Neural cell (in vitro differentiated cells): ENCODE measurements around the gene MN1.

Experiments
- EP300 ChIP-seq: fragments of 450-650 bp; conservative IDR thresholded peaks from 2 replicates; pipeline ENCODE4 v1.6.1; 2014; ENCODE audit warnings: antibody characterized with exemption, mild to moderate bottlenecking, moderate library complexity; ENCODE audit not compliant: poor library complexity, severe bottlenecking
- POLR2AphosphoS5 ChIP-seq: IDR thresholded peaks from 2 replicates; pipeline ENCODE4 v1.6.1; 2012
- TAF1 ChIP-seq: IDR thresholded peaks from 2 replicates; pipeline ENCODE4 v1.6.1; 2012; ENCODE audit warnings: low read depth
- TF ChIP-seq, protein P1 (sequence below): fragments of 450-650 bp; IDR thresholded peaks from 2 replicates; pipeline ENCODE4 v1.5.1; 2014; ENCODE audit warnings: antibody characterized with exemption, mild to moderate bottlenecking, moderate library complexity; ENCODE audit not compliant: poor library complexity, severe bottlenecking
- TF ChIP-seq, protein P2 (sequence below): IDR thresholded peaks from 2 replicates; pipeline ENCODE4 v1.6.1; 2012; ENCODE audit warnings: borderline replicate concordance

GRCh38 chr22:27842669-27843431 is 41.3 kb upstream of the MN1 start:
- TF ChIP-seq, protein P1, sequence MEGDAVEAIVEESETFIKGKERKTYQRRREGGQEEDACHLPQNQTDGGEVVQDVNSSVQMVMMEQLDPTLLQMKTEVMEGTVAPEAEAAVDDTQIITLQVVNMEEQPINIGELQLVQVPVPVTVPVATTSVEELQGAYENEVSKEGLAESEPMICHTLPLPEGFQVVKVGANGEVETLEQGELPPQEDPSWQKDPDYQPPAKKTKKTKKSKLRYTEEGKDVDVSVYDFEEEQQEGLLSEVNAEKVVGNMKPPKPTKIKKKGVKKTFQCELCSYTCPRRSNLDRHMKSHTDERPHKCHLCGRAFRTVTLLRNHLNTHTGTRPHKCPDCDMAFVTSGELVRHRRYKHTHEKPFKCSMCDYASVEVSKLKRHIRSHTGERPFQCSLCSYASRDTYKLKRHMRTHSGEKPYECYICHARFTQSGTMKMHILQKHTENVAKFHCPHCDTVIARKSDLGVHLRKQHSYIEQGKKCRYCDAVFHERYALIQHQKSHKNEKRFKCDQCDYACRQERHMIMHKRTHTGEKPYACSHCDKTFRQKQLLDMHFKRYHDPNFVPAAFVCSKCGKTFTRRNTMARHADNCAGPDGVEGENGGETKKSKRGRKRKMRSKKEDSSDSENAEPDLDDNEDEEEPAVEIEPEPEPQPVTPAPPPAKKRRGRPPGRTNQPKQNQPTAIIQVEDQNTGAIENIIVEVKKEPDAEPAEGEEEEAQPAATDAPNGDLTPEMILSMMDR: no peak
- TF ChIP-seq TAF1 (no peak), EP300 (no peak), POLR2AphosphoS5 (no peak)
- TF ChIP-seq, protein P2, sequence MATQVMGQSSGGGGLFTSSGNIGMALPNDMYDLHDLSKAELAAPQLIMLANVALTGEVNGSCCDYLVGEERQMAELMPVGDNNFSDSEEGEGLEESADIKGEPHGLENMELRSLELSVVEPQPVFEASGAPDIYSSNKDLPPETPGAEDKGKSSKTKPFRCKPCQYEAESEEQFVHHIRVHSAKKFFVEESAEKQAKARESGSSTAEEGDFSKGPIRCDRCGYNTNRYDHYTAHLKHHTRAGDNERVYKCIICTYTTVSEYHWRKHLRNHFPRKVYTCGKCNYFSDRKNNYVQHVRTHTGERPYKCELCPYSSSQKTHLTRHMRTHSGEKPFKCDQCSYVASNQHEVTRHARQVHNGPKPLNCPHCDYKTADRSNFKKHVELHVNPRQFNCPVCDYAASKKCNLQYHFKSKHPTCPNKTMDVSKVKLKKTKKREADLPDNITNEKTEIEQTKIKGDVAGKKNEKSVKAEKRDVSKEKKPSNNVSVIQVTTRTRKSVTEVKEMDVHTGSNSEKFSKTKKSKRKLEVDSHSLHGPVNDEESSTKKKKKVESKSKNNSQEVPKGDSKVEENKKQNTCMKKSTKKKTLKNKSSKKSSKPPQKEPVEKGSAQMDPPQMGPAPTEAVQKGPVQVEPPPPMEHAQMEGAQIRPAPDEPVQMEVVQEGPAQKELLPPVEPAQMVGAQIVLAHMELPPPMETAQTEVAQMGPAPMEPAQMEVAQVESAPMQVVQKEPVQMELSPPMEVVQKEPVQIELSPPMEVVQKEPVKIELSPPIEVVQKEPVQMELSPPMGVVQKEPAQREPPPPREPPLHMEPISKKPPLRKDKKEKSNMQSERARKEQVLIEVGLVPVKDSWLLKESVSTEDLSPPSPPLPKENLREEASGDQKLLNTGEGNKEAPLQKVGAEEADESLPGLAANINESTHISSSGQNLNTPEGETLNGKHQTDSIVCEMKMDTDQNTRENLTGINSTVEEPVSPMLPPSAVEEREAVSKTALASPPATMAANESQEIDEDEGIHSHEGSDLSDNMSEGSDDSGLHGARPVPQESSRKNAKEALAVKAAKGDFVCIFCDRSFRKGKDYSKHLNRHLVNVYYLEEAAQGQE: no peak
